Tibial nerve (tissue), 4 donors: ENCODE data around the gene GPHA2. TPM values are rescaled to one million over a fixed set of nuclear protein-coding genes. Genes with fewer than 3 reads are reported as not detected.
A peak's percentile ranks its signal among the peaks of the same experiment; 100 is the strongest.

Experiments used
- DNase-seq, 2 donors: peaks; one replicate each; pipeline ENCODE4 v3.0.0-alpha.2; 2019; ENCODE audit warnings: low spot score in 2 of 2
- H3K27ac ChIP-seq, 4 donors: fragments of 200-600 bp; sonication (generic) in 3 of 4; one replicate each; pipeline ENCODE4 v1.5.1; 2017 to 2019; ENCODE audit warnings: mild to moderate bottlenecking in 1 of 4
- H3K27me3 ChIP-seq, 2 donors: fragments of 200-600 bp; sonication (generic) in 1 of 2; one replicate each; pipeline versions ENCODE4 v1.5.1 to v1.6.0; 2017 to 2019
- H3K36me3 ChIP-seq, 3 donors: fragments of 200-600 bp; sonication (generic); one replicate each; pipeline ENCODE4 v1.5.1; 2018 to 2019
- H3K4me1 ChIP-seq, 4 donors: fragments of 200-600 bp; sonication (generic) in 3 of 4; one replicate each; pipeline ENCODE4 v1.5.1; 2017 to 2019
- H3K4me3 ChIP-seq, 4 donors: fragments of 200-600 bp; sonication (generic) in 3 of 4; one replicate each; pipeline ENCODE4 v1.5.1; 2017 to 2019; ENCODE audit warnings: mild to moderate bottlenecking in 1 of 4, moderate library complexity in 1 of 4
- H3K9me3 ChIP-seq, 4 donors: fragments of 200-600 bp; sonication (generic) in 3 of 4; one replicate each; pipeline ENCODE4 v1.5.1; 2017 to 2019
- EP300 ChIP-seq, 2 donors: sonication (generic); formaldehyde crosslinking; IDR thresholded peaks; one replicate each; pipeline ENCODE4 v1.6.1; 2017; ENCODE audit warnings: antibody characterized with exemption in 2 of 2, mild to moderate bottlenecking in 1 of 2
- POLR2A ChIP-seq, 2 donors: fragments of 450-650 bp; IDR thresholded peaks; one replicate each; pipeline ENCODE4 v1.6.1; 2017; ENCODE audit warnings: antibody characterized with exemption in 2 of 2, mild to moderate bottlenecking in 2 of 2, moderate library complexity in 2 of 2
- WGBS, 2 donors: methylation state at CpG; one replicate each; pipeline ENCODE4 v1.1.5; 2018; 5-methylcytosine and 5-hydroxymethylcytosine counted together
- total RNA-seq, 4 donors: library from RNA; depleted of rRNA; stranded (reverse); fragments of >200 nt; gene quantifications; one replicate each; pipeline ENCODE4 v1.1.0, GENCODE V29; 2016
- TF ChIP-seq, protein P1 (sequence below), 5 experiments: fragments of 200-600 bp in 3 of 5; fragments of 450-650 bp in 2 of 5; sonication (generic) in 3 of 5; IDR thresholded peaks; one replicate each; pipeline ENCODE4 v1.5.1; 2016 to 2019; ENCODE audit warnings: antibody characterized with exemption in 5 of 5, mild to moderate bottlenecking in 3 of 5, moderate library complexity in 2 of 5

GPHA2 gene
- total RNA-seq, 4 donors from 2014 or later, result not detected

DNA sequence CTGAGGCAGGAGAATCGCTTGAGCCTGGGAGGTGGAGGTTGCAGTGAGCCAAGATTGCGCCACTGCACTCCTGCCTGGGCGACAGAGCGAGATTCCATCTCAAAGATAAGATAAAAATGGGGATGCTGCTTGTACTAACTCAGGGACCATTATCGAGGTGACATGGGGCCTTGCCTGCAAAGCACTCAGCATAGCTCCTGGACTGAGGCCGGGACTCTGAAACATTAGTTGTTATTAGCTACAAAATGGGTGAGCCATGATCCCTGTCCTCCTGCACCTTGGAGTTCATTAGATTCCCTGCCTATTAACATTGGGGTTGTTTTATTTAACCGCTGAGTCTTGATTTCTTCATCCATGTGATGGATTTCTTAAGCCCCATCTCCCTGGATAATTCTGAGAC, 6.1 kb downstream of the GPHA2 start:
- Histone ChIP-seq H3K4me1 (peaks cover 0 to 18% (median 11%) of the 10 kb centered on the region in 4 donors), H3K27me3 (no peaks in the 10 kb centered on the region), H3K36me3 (peaks cover 0 to 83% (median 11%) of the 10 kb centered on the region in 3 donors), H3K9me3 (no peaks in the 10 kb centered on the region), H3K4me3 (no peak overlapping the region), H3K27ac (no peak overlapping the region)
- no peak for DNase-seq
- WGBS, 2 donors, result 92 to 98% methylated on average over 7 of the region's 7 CpGs
- TF ChIP-seq POLR2A (IDR thresholded peaks at IDR 0.05) (no peak), EP300 (IDR thresholded peaks at IDR 0.05) (no peak)
- TF ChIP-seq, protein P1, sequence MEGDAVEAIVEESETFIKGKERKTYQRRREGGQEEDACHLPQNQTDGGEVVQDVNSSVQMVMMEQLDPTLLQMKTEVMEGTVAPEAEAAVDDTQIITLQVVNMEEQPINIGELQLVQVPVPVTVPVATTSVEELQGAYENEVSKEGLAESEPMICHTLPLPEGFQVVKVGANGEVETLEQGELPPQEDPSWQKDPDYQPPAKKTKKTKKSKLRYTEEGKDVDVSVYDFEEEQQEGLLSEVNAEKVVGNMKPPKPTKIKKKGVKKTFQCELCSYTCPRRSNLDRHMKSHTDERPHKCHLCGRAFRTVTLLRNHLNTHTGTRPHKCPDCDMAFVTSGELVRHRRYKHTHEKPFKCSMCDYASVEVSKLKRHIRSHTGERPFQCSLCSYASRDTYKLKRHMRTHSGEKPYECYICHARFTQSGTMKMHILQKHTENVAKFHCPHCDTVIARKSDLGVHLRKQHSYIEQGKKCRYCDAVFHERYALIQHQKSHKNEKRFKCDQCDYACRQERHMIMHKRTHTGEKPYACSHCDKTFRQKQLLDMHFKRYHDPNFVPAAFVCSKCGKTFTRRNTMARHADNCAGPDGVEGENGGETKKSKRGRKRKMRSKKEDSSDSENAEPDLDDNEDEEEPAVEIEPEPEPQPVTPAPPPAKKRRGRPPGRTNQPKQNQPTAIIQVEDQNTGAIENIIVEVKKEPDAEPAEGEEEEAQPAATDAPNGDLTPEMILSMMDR (IDR thresholded peaks at IDR 0.05), result no peak

DNA sequence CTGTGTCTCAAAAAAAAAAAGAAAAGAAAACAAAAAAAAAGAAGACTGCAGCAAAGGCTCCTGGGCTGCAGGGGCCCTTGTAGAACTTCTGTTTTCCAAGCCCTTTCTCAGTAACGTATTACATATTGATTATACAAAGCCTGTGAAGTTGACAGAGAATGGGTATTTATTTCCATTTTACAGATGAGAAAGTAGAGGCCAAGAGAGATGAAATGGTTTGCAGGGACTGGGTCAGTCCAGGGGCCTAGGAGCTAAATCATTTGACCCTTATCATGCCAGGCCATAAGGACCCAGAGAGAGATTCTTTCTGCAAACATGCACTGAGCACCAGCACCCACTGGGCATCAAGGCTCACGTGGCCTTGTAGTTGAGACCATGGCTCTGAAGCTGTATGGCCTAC, 6.7 kb downstream of the GPHA2 start:
- Histone ChIP-seq H3K9me3 (no peaks in the 10 kb centered on the region), H3K27ac (no peak overlapping the region), H3K27me3 (no peaks in the 10 kb centered on the region), H3K4me3 (no peak overlapping the region), H3K4me1 (peaks cover 0 to 23% (median 11%) of the 10 kb centered on the region in 4 donors), H3K36me3 (peaks cover 0 to 76% (median 11%) of the 10 kb centered on the region in 3 donors)
- WGBS, 2 donors, result 94 to 100% methylated on average over 2 of the region's 2 CpGs
- no peak for DNase-seq
- TF ChIP-seq, protein P1 (IDR thresholded peaks at IDR 0.05), result no peak
- TF ChIP-seq POLR2A (IDR thresholded peaks at IDR 0.05), result no peak
- TF ChIP-seq EP300 (IDR thresholded peaks at IDR 0.05), result no peak

DNA sequence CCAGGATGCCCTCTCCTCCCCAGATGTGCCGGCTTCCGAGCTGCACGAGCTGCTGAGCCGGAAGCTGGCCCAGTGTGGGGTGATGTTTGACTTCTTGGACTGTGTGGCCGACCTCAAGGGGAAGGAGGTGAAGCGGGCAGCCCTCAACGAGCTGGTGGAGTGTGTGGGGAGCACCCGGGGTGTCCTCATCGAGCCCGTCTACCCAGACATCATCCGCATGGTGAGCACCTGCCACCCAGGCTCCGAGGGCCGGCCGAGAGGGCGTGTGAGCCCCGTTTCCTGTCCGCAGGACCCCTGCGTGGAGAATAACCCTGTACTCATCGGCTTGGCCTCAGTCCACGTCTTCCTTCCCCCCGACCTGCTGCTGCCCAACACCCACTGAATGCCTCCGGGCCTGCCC, 9.0 kb downstream of the GPHA2 start:
- H3K4me1 ChIP-seq, result peaks cover 0 to 31% (median 13%) of the 10 kb centered on the region in 4 donors
- no peak overlapping the region for H3K27ac ChIP-seq
- H3K36me3 ChIP-seq, result peaks cover 0 to 53% (median 11%) of the 10 kb centered on the region in 3 donors
- H3K4me3 ChIP-seq, result no peak overlapping the region
- no peaks in the 10 kb centered on the region for H3K9me3 ChIP-seq
- 76 to 77% methylated on average over 21 to 22 of the region's 22 CpGs for WGBS, 2 donors
- H3K27me3 ChIP-seq, result no peaks in the 10 kb centered on the region
- no peak for DNase-seq
- TF ChIP-seq, protein P1 (IDR thresholded peaks at IDR 0.05), result no peak
- TF ChIP-seq POLR2A (IDR thresholded peaks at IDR 0.05) (no peak), EP300 (IDR thresholded peaks at IDR 0.05) (no peak)

DNA sequence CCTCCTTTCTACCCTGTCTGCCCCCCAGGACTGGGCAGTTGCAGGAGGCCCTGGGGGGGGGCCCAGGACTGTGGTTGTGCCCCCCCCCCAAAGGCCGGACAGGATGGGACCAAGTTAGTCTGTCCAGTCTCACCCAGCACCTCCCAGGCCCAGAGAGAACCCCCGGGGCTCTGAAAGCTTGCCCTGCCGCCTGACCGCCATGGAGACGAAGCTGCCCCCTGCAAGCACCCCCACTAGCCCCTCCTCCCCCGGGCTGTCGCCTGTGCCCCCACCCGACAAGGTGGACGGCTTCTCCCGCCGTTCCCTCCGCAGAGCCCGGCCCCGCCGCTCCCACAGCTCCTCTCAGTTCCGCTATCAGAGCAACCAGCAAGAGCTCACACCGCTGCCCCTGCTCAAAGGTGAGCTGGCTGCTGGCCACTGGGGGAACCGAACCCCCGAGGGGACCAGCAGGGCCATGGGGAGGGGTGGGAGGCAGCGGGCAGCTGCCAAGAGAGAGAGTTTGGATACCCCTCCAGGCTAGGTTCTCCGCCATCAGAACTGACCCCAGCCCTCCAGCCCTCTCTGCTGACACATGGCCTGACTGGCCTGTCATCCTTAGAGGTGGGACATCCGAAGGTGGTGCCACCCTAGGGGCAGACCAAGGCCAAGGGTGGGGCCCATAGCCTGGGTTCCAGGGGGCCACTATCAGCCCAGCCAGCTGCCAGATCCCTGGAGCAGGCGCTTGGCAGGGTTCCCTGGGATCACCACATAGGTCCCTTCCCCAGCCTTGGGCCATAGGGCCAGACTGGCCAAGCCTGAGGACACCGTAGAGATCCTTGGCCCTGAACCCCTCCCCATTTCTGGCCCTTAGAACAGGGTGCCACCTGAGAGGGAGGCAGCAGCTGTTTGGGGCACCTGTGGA, 9.9 kb downstream of the GPHA2 start:
- WGBS, 2 donors, result 58 to 62% methylated on average over 10 to 12 of the region's 24 CpGs
- Histone ChIP-seq H3K36me3 (peaks cover 0 to 44% (median 6%) of the 10 kb centered on the region in 3 donors), H3K27me3 (no peaks in the 10 kb centered on the region), H3K9me3 (no peaks in the 10 kb centered on the region), H3K4me1 (peaks cover 0 to 31% (median 13%) of the 10 kb centered on the region in 4 donors), H3K27ac (peak overlapping the region in 1 of 4 donors; percentile 98), H3K4me3 (peak overlapping the region; percentile 72 to 98 (median 86))
- DNase-seq, result no peak
- TF ChIP-seq POLR2A (IDR thresholded peaks at IDR 0.05) (no peak), EP300 (IDR thresholded peaks at IDR 0.05) (no peak)
- TF ChIP-seq, protein P1 (IDR thresholded peaks at IDR 0.05), result no peak

DNA sequence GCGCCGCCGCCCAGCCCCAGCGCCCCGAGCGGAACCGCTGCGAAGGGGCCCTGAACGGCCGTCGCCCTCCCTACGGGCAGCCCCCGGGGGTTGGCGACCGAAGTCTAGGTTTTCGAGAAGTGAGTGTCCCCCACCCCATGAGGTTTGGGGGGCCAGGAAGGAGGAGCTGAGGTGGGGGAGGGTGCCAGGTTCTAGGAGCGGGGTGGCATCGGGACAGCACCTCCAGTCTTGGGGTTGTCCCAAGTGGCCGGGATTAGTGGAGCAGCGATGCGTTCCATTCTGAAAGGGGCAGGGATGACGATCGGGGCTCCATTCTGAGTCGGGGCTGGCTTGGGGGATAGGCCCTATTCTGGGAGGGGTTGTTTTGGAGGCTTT, 10.8 kb downstream of the GPHA2 start:
- WGBS, 2 donors, result 0 to 2% methylated on average over 24 of the region's 24 CpGs
- TF ChIP-seq, protein P1 (IDR thresholded peaks at IDR 0.05), result no peak
- TF ChIP-seq POLR2A (IDR thresholded peaks at IDR 0.05) (no peak), EP300 (IDR thresholded peaks at IDR 0.05) (no peak)
- Histone ChIP-seq H3K27me3 (no peaks in the 10 kb centered on the region), H3K9me3 (no peaks in the 10 kb centered on the region), H3K27ac (peak overlapping the region; percentile 91 to 98 (median 92)), H3K36me3 (peaks cover 0 to 35% (median 0%) of the 10 kb centered on the region in 3 donors), H3K4me3 (peak overlapping the region; percentile 72 to 98 (median 86)), H3K4me1 (peaks cover 0 to 31% (median 13%) of the 10 kb centered on the region in 4 donors)
- DNase-seq, result no peak
